ENCODE results near the gene RHBDL1. TPM values are rescaled to one million over a fixed set of nuclear protein-coding genes. Genes with fewer than 3 reads are reported as not detected.

The RHBDL1 gene
- total RNA-seq, 1 donor from 2014 or later: 3.0 TPM

- peaks cover 2% of the 10 kb centered on the region for H3K36me3 Mint-ChIP-seq (ENCODE audit: low read depth)
- no peak overlapping the region for H3K4me3 Mint-ChIP-seq (ENCODE audit: unreplicated experiment)
- no peaks in the 10 kb centered on the region for H3K9me3 Mint-ChIP-seq (ENCODE audit: low read depth)
- peak overlapping the region; percentile 5 for H3K27ac Mint-ChIP-seq (ENCODE audit: unreplicated experiment)
- H3K4me1 Mint-ChIP-seq (ENCODE audit: low read depth): peaks cover 25% of the 10 kb centered on the region
- no peak for DNase-seq (ENCODE audit: low spot score)
- no peak for TF ChIP-seq CTCF (IDR thresholded peaks at IDR 0.05)
- no peaks in the 10 kb centered on the region for H3K27me3 Mint-ChIP-seq (ENCODE audit: low read depth)
Observed at GRCh38 chr16:628321-629061, 47.0 kb upstream of the RHBDL1 start.

DNA sequence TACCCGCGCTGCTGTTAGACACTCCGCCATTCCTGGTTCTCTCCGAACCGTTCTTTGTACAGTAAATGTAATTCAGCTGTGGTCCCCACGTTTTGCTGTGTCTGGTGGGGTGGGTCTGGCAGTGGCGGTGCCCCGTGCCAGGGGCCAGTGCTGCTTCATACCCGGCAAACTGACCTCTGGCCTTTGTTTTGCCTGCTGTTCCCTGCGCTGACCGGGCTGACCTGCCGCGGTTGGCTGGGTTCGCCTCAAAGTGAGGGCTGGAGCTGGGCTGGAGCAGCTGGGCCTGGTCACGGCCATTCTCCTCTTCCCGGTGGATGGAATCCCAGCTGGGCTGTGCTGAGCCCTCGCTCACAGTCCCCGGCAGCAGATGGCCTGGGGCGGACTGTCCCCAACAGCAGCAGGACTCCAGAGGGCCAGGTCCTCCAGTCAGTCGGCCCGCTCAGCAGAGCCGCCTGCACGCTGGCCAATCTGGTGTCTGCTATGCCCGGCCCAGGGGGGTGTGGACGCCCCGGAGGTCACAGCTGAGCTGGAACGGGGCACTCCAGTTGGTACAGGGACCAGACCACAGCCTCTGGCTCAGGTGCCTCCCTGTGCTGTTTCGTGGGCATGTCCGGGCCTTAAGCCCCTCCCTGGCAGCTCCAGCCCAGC lies 46.2 kb upstream of the RHBDL1 start:
- Mint-ChIP-seq H3K27ac (ENCODE audit: unreplicated experiment) (no peak overlapping the region), H3K9me3 (ENCODE audit: low read depth) (no peaks in the 10 kb centered on the region), H3K27me3 (ENCODE audit: low read depth) (no peaks in the 10 kb centered on the region), H3K4me1 (ENCODE audit: low read depth) (peaks cover 25% of the 10 kb centered on the region), H3K4me3 (ENCODE audit: unreplicated experiment) (no peak overlapping the region), H3K36me3 (ENCODE audit: low read depth) (peaks cover 2% of the 10 kb centered on the region)
- no peak for TF ChIP-seq CTCF (IDR thresholded peaks at IDR 0.05)
- DNase-seq (ENCODE audit: low spot score): no peak

DNA sequence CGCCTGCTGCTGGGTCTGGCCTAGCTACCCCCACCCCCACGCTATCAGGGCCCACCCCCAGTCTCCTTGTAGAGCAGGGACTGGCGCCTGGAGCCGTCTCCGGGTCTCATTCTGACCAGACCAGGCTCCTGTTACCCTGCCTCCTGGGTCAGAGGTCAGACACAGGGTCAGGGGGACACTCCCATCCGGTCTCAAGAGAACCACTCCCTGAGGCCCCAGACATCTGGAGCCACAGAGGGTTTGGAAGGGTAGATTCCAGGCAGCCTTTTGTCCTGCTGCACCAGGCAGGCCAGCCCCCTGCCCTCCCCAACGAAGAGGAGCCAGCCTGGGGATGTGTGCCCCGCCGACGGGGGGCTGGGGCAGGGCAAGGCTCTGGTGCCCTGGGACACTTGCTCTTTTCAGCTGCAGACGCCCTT lies 45.6 kb upstream of the RHBDL1 start:
- H3K9me3 Mint-ChIP-seq (ENCODE audit: low read depth): no peaks in the 10 kb centered on the region
- no peak for TF ChIP-seq CTCF (IDR thresholded peaks at IDR 0.05)
- H3K4me3 Mint-ChIP-seq (ENCODE audit: unreplicated experiment): no peak overlapping the region
- no peak for DNase-seq (ENCODE audit: low spot score)
- no peak overlapping the region for H3K27ac Mint-ChIP-seq (ENCODE audit: unreplicated experiment)
- H3K36me3 Mint-ChIP-seq (ENCODE audit: low read depth): peaks cover 2% of the 10 kb centered on the region
- no peaks in the 10 kb centered on the region for H3K27me3 Mint-ChIP-seq (ENCODE audit: low read depth)
- peaks cover 27% of the 10 kb centered on the region for H3K4me1 Mint-ChIP-seq (ENCODE audit: low read depth)

GRCh38 chr16:630249-630814 lies 45.1 kb upstream of the RHBDL1 start:
- peaks cover 30% of the 10 kb centered on the region for H3K4me1 Mint-ChIP-seq (ENCODE audit: low read depth)

More at GRCh38 chr16:630249-630814, 45.1 kb upstream of the RHBDL1 start:
- Mint-ChIP-seq H3K36me3 (ENCODE audit: low read depth) (peaks cover 2% of the 10 kb centered on the region), H3K9me3 (ENCODE audit: low read depth) (no peaks in the 10 kb centered on the region), H3K27ac (ENCODE audit: unreplicated experiment) (no peak overlapping the region), H3K27me3 (ENCODE audit: low read depth) (no peaks in the 10 kb centered on the region), H3K4me3 (ENCODE audit: unreplicated experiment) (no peak overlapping the region)
- no peak for DNase-seq (ENCODE audit: low spot score)
- TF ChIP-seq CTCF (IDR thresholded peaks at IDR 0.05): no peak
